CD4-positive, alpha-beta T cell treated with Interferon gamma for 1 hour (primary cell): Measurements from ENCODE around the gene DLG2.
"Not testable (repeated sequence)": the region's sequence is repeated elsewhere in the genome, so short reads cannot be mapped to it uniquely, and the experiment has no call there.

Experiments
- DNase-seq: peaks from one replicate; pipeline ENCODE4 v3.0.0-alpha.2; 2020

The DLG2 gene

DNA sequence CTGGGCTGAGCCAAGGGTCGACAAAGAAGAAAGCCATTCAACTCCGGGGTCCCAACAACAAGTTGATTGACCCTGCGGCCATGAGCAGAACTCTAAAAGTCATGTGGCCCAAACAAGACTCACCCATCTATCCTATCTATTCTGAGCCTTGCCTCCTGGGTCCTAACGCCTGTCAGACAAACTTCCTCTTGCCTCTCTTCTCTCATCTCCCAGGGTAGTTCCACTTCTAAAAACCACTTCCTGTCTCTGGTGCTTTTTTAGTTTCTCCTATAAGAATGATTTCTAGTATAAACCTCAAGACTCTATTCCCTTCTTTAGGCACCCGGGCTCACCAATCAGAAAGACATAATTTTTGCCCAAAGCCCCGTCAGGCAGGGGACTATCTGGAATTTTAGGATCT lies 530.2 kb downstream of the DLG2 start:
- DNase-seq = no peak

- no peak for DNase-seq
These were observed 531.9 kb downstream of the DLG2 start for GRCh38 chr11:85095239-85095638.

- DNase-seq = no peak
These were observed 532.3 kb downstream of the DLG2 start for GRCh38 chr11:85094795-85095194.

DNA sequence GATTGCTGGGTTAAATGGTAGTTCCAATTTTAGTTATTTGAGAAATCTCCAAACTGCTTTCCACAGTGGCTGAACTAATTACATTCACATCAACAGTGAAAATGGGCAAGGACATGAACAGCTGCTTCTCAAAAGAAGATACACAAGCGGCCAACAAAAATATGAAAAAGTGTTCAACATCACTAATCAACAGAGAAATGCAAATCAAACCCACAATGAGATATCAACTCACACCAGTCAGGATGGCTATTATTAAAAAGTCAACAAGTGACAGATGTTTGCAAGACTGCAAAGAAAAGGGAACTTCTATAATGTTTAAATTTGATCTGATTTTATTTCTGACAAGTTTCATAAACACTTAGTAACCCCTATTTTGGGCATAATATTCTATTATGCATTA lies 537.5 kb downstream of the DLG2 start:
- DNase-seq = no peak

- DNase-seq = no peak
These were observed 538.9 kb downstream of the DLG2 start for GRCh38 chr11:85088286-85088685.

GRCh38 chr11:85086504-85087284 lies 540.5 kb downstream of the DLG2 start:
- no peak for DNase-seq

DNA sequence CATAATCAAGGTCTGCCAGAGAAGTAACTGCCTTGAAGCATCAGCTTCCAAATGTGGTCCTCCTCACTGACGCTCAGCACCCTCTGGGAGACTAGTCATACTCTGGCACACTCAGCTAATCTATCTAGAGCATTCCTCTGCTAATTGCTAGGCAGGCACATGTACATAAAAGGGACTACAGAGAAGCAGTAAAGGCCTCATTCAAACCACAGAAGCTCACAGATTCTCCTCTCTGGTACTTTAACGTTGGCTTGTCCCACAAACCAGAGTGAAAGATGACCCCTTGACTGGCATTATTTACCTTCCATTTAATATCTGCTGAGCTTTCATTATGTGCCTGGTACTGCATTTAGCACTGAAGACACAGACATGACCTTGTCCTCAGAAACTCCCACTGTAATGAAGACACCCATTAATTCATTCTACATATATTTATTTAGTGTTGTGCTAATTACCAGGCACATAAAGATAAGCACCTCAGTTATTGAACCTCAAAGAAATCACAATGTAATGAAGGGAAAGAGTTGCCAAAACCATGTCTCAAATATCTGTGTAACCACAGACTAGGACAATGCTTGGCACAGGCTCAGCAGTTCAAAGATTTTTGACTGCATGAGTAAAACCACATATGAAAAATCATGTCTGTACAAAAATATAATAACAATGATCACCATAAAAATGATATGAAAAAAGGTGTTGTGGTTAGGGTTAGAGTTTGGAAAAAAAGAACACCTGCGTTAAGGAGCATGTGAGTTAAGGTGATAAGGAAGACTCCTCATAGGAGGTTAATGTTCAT lies 550.4 kb downstream of the DLG2 start:
- DNase-seq = no peak

- no peak for DNase-seq
These were observed 564.5 kb downstream of the DLG2 start for GRCh38 chr11:85062659-85063058.

DNA sequence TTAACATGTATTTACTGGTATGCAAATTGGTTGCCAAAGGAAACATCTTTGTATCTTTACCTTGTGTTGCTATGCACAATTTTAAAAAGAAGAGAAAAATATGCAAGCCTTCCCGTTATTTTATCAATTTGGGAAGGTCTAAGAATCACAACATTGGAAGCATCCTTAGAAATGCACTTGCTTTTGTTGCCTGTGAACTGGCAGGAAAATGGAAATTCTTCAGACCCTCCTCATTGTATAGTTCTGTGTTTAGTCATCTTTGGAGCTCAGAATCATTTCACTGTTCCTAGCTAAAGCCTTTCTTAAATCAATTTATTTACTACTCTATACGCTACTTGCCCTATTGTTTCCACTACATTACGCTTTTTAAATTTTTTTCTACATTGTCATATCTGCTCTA lies 574.5 kb downstream of the DLG2 start:
- DNase-seq = no peak

DNA sequence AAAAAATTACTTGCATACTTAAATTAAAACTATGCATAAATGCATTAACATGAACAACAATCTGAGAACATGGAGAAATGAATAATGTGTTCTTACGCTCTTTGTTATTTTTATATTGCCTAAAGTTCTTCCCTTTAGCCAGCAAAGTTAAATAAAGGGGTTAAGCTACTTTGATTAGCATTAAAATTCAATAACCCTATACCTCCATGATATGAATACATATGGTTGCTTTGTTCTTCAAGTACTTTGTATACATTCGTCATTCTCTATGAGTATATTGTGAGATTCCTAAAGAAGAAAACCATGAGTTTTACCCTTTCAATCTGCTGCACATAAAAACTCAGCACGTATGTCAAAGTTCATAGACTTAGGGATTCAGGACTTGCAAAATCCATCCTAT lies 578.3 kb downstream of the DLG2 start:
- DNase-seq = no peak

DNA sequence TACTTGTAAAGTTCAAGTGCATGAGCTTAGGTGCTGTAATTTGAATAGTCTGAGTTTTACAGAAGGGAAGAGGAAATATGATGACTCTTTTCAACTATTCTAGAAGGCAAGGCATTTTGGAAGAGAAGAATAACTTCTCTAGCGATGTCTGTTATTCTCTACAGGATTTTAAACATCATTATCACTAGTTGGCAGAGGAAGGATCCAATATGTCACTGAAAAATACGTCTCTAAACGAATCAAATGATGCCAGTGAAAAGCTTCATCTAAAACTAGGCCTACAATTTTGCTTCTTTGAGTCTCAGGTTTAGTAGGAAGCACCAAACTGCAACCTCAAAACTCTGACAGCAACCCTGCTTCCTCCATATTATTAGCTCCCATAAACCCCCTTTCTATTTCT lies 581.4 kb downstream of the DLG2 start:
- DNase-seq = no peak

DNA sequence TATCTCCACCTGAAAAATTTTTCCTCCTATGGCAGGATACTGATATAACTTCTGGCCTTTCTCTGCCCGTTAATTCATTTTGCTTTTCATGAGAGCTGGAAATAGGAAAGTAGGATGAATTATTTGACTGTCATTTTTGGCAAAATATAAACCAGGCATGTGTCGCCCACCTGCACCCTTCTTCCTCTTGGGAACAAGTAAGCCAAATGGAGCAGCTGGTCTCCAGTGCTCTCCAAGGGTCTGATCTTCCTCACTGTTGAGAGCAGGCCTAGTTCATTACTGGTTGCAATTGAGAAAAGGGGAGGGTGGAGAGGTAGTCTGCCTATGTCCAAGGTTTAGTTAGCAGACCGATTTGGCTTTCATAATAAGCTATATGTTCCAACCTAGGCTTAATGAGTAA lies 582.2 kb downstream of the DLG2 start:
- no peak for DNase-seq

DNA sequence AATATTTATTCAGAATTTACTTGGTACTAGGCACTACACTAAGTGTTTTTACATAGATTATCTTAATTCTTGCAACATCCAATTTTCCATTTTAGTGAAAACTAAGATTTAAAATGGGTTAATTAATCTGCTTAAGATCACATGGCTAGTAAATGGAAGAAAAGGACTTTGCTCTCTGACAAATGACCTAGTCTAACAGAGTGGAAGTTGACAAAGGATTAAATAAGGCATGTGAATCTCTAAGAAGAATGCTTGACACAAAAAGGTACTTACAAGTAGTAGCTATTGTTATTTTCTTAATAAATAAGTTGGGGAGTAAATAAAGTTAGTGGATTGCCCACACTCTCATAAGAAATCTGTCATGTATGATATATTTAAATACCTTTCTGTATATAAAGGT lies 584.8 kb downstream of the DLG2 start:
- DNase-seq = no peak

- no peak for DNase-seq
These were observed 587.0 kb downstream of the DLG2 start for GRCh38 chr11:85040166-85040565.

DNA sequence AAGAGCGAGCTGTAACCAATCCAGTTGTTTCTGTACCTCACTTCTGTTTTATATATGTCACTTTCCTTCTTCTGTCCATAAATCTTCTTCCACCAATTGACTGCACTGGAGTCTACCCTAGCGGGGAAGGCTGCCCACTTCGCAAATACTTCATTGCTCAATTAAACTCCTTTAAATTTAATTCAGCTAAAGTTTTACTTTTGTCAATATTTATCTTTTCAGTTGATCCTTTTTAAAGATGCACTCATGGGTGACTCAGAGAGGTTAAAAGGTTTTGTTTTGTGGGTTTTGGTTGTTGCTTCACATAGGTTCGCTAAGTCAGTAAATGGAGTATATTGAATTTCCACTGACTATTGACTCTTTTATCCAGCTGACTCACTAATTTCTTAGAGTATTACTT lies 597.2 kb downstream of the DLG2 start:
- DNase-seq = no peak

DNA sequence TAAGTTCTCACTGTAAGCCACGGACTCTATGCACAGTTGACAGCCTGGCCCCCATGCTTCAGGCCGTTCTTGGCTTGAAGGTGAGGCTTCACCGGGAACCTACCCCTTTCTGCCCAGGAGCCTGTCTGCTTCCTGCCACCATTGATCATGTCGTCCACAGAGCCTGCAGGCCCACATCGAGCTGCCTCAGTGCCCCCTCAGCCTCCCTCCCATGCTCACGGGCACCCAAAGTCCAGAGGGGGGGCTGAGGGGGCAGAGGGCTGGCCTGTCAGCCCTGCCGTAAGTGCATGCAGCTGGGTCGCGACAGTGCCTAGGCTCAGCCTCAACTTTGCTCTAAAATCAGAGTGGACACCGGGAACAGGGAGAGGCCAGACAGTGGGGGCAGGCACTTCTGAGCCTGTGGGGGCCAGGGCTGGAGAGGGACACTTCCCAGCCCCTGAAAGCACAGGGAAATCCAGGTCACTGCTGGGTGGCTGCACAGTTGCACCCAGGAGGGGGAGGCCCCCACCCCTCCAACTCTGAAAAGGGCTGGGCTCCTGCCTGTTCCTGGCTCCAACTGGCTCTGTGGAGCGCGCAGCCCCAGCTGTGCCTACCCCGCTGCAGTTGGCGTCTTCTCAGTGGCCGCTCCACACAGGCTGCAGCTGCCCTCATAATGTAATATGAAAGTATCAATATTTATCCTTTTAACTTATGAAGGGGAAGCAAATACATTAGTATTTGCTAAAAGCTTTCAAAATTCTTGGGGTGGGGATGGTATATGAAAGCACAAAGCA lies 598.6 kb downstream of the DLG2 start:
- DNase-seq = no peak

- no peak for DNase-seq
These were observed 599.8 kb downstream of the DLG2 start for GRCh38 chr11:85027346-85027745.

GRCh38 chr11:85021058-85021457 lies 606.1 kb downstream of the DLG2 start:
- no peak for DNase-seq

- DNase-seq = no peak
These were observed 633.8 kb downstream of the DLG2 start for GRCh38 chr11:84993386-84993785.

- DNase-seq = no peak
These were observed 637.0 kb downstream of the DLG2 start for GRCh38 chr11:84990141-84990540.

DNA sequence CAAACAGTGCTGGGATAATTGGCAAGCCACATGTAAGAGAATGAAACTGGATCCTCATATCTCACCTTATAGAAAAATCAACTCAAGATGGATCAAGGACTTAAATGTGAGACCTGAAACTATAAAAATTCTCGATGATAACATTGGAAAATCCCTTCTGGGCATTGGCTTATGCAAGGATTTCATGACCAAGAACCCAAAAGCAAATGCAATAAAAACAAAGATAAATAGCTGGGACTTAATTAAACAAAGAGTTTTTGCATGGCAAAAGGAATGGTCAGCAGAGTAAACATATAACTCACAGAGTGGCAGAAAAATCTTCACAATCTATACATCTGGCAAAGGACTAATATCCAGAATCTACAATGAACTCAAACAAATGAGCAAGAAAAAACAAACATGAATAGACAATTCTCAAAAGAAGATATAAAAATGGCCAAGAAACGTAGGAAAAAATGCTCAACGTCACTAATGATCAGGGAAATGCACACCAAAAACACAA lies 639.4 kb downstream of the DLG2 start:
- DNase-seq = not testable (repeated sequence)

- DNase-seq = no peak
These were observed 645.8 kb downstream of the DLG2 start for GRCh38 chr11:84981301-84981700.

GRCh38 chr11:84969103-84969502 lies 658.0 kb downstream of the DLG2 start:
- no peak for DNase-seq

GRCh38 chr11:84965484-84965883 lies 661.7 kb downstream of the DLG2 start:
- no peak for DNase-seq
